WERI-Rb-1 (cell line): ENCODE measurements around the gene EEF1E1.

Experiments used
- DNase-seq: peaks from one replicate; pipeline ENCODE4 v3.0.0-alpha.2; 2020
- H3K27ac ChIP-seq: fragments of 250-450 bp; sonication (Bioruptor Pico); 2 replicates; pipeline ENCODE4 v1.5.1; 2020; ENCODE audit warnings: mild to moderate bottlenecking, moderate library complexity
- H3K27me3 ChIP-seq: fragments of 250-450 bp; sonication (Bioruptor Pico); 2 replicates; pipeline ENCODE4 v1.5.1; 2021; ENCODE audit warnings: mild to moderate bottlenecking, low read depth, moderate library complexity; ENCODE audit not compliant: insufficient read depth, severe bottlenecking
- H3K36me3 ChIP-seq: fragments of 250-450 bp; sonication (Bioruptor Pico); 2 replicates; pipeline ENCODE4 v1.5.1; 2020; ENCODE audit warnings: mild to moderate bottlenecking, moderate library complexity
- H3K4me3 ChIP-seq: 2 replicates; pipeline ENCODE4 v1.5.1; 2011; ENCODE audit warnings: low read depth, mild to moderate bottlenecking, control low read depth, low read length
- H3K9me3 ChIP-seq: fragments of 250-450 bp; sonication (Bioruptor Pico); 2 replicates; pipeline ENCODE4 v1.5.1; 2021; ENCODE audit warnings: mild to moderate bottlenecking, moderate library complexity; ENCODE audit not compliant: severe bottlenecking
- TF ChIP-seq, protein P1 (sequence below): IDR thresholded peaks from 2 replicates; pipeline ENCODE4 v1.5.1; 2011; ENCODE audit warnings: low read depth, mild to moderate bottlenecking, control low read depth, inconsistent platforms, low read length

EEF1E1 gene

GRCh38 chr6:8113131-8113654 is 10.8 kb upstream of the EEF1E1 start:
- Histone ChIP-seq H3K27me3 (peaks cover 29% of the 10 kb centered on the region), H3K36me3 (no peaks in the 10 kb centered on the region), H3K27ac (no peak overlapping the region), H3K9me3 (peaks cover 3% of the 10 kb centered on the region), H3K4me3 (no peak overlapping the region)
- no peak for DNase-seq
- TF ChIP-seq, protein P1, sequence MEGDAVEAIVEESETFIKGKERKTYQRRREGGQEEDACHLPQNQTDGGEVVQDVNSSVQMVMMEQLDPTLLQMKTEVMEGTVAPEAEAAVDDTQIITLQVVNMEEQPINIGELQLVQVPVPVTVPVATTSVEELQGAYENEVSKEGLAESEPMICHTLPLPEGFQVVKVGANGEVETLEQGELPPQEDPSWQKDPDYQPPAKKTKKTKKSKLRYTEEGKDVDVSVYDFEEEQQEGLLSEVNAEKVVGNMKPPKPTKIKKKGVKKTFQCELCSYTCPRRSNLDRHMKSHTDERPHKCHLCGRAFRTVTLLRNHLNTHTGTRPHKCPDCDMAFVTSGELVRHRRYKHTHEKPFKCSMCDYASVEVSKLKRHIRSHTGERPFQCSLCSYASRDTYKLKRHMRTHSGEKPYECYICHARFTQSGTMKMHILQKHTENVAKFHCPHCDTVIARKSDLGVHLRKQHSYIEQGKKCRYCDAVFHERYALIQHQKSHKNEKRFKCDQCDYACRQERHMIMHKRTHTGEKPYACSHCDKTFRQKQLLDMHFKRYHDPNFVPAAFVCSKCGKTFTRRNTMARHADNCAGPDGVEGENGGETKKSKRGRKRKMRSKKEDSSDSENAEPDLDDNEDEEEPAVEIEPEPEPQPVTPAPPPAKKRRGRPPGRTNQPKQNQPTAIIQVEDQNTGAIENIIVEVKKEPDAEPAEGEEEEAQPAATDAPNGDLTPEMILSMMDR: no peak

GRCh38 chr6:8110725-8111124 is 8.4 kb upstream of the EEF1E1 start:
- H3K36me3 ChIP-seq: no peaks in the 10 kb centered on the region
- no peak overlapping the region for H3K4me3 ChIP-seq
- peaks cover 3% of the 10 kb centered on the region for H3K9me3 ChIP-seq
- DNase-seq: no peak
- H3K27ac ChIP-seq: no peak overlapping the region
- peaks cover 29% of the 10 kb centered on the region for H3K27me3 ChIP-seq
- TF ChIP-seq, protein P1: no peak

- Histone ChIP-seq H3K9me3 (no peaks in the 10 kb centered on the region), H3K36me3 (no peaks in the 10 kb centered on the region), H3K27me3 (peaks cover 25% of the 10 kb centered on the region), H3K27ac (no peak overlapping the region), H3K4me3 (no peak overlapping the region)
- no peak for DNase-seq
- TF ChIP-seq, protein P1: no peak
These were observed 7.9 kb upstream of the EEF1E1 start for GRCh38 chr6:8110117-8110721.

GRCh38 chr6:8108759-8109539 is 6.6 kb upstream of the EEF1E1 start:
- Histone ChIP-seq H3K27me3 (peaks cover 17% of the 10 kb centered on the region), H3K27ac (no peak overlapping the region), H3K36me3 (no peaks in the 10 kb centered on the region)

DNA sequence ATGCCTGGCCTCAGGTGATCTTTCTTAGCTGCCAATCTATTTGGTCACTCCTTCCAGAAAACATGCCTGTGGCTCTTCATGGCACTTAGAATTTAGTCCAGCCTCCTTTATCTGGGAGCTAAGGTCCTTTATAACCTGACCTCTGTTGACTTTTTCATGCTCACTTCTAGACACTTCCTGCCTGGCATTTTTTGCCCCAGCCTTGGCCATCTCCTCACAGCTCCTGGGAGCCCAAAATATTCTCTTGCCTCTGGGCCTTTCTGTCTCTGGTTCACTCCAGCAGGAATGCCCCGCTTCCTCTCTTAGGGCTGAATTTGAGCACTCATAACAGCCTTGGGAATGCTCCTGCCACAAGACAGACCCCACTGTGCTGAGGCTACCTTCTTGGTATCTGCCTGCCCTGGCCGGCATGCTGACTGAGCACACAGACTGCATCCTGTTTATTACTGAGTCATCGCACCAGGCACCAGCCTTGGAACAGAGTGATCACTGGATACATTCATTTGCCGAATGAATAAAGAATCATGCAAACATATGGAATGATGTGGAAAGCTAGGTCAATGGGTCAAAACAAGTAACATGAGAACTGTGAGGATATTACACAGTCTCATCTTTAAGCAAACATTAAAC is 5.8 kb upstream of the EEF1E1 start:
- Histone ChIP-seq H3K27ac (no peak overlapping the region), H3K36me3 (no peaks in the 10 kb centered on the region), H3K4me3 (no peak overlapping the region), H3K9me3 (no peaks in the 10 kb centered on the region), H3K27me3 (peaks cover 13% of the 10 kb centered on the region)
- TF ChIP-seq, protein P1: no peak
- DNase-seq: no peak

More at GRCh38 chr6:8108759-8109539, 6.6 kb upstream of the EEF1E1 start:
- no peak overlapping the region for H3K4me3 ChIP-seq
- TF ChIP-seq, protein P1: no peak
- H3K9me3 ChIP-seq: no peaks in the 10 kb centered on the region
- no peak for DNase-seq
